Fibroblast of pulmonary artery (primary cell): Measurements from ENCODE around the gene SPINT1.

ENCODE experiments used
- DNase-seq: peaks from one replicate; pipeline ENCODE4 v3.0.0-alpha.2; 2010; ENCODE audit warnings: low read depth
- H3K4me3 ChIP-seq: replicated peaks from 2 replicates; pipeline ENCODE4 v1.5.1; 2011; ENCODE audit warnings: low read depth, mild to moderate bottlenecking, control low read depth, low read length, moderate library complexity
- TF ChIP-seq, protein P1 (sequence below): IDR thresholded peaks from 2 replicates; pipeline ENCODE4 v1.5.1; 2011; ENCODE audit warnings: mild to moderate bottlenecking, control low read depth, low read length, inconsistent platforms; ENCODE audit errors: missing control alignments

Gene SPINT1

DNA sequence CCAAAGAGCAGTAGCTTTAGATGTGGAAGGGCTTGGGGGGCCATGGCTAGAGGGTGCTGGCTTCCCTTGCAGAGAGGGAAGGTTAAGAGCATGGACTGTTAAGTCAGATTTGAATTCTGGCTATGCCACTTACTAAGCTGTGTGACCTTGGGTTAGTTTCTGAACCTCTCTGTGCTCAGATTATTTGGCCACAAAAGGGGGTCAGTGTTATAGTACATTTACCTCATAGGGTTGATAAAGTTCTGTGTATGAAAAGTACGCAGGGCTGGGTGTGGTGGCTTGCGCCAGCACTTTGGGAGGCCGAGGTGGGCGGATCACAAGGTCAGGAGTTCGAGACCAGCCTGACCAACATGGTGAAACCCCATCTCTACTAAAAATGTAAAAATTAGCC lies 57.2 kb downstream of the SPINT1 start:
- H3K4me3 ChIP-seq = no peak overlapping the region
- TF ChIP-seq, protein P1, sequence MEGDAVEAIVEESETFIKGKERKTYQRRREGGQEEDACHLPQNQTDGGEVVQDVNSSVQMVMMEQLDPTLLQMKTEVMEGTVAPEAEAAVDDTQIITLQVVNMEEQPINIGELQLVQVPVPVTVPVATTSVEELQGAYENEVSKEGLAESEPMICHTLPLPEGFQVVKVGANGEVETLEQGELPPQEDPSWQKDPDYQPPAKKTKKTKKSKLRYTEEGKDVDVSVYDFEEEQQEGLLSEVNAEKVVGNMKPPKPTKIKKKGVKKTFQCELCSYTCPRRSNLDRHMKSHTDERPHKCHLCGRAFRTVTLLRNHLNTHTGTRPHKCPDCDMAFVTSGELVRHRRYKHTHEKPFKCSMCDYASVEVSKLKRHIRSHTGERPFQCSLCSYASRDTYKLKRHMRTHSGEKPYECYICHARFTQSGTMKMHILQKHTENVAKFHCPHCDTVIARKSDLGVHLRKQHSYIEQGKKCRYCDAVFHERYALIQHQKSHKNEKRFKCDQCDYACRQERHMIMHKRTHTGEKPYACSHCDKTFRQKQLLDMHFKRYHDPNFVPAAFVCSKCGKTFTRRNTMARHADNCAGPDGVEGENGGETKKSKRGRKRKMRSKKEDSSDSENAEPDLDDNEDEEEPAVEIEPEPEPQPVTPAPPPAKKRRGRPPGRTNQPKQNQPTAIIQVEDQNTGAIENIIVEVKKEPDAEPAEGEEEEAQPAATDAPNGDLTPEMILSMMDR = no peak
- no peak for DNase-seq

DNA sequence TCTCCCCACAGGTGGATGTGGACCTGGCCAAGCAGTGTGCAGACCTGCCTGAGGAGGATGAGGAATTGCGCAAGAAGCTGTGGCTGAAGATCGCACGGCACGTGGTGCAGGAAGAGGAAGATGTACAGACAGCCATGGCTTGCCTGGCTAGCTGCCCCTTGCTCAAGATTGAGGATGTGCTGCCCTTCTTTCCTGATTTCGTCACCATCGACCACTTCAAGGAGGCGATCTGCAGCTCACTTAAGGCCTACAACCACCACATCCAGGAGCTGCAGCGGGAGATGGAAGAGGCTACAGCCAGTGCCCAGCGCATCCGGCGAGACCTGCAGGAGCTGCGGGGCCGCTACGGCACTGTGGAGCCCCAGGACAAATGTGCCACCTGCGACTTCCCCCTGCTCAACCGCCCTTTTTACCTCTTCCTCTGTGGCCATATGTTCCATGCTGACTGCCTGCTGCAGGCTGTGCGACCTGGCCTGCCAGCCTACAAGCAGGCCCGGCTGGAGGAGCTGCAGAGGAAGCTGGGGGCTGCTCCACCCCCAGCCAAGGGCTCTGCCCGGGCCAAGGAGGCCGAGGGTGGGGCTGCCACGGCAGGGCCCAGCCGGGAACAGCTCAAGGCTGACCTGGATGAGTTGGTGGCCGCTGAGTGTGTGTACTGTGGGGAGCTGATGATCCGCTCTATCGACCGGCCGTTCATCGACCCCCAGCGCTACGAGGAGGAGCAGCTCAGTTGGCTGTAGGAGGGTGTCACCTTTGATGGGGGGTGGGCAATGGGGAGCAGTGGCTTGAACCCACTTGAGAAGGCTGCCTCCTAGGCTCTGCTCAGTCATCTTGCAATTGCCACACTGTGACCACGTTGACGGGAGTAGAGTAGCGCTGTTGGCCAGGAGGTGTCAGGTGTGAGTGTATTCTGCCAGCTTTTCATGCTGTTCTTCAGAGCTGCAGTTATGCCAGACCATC lies 59.0 kb downstream of the SPINT1 start:
- DNase-seq = peak; percentile 46
- TF ChIP-seq, protein P1 = no peak
- H3K4me3 ChIP-seq = no peak overlapping the region

DNA sequence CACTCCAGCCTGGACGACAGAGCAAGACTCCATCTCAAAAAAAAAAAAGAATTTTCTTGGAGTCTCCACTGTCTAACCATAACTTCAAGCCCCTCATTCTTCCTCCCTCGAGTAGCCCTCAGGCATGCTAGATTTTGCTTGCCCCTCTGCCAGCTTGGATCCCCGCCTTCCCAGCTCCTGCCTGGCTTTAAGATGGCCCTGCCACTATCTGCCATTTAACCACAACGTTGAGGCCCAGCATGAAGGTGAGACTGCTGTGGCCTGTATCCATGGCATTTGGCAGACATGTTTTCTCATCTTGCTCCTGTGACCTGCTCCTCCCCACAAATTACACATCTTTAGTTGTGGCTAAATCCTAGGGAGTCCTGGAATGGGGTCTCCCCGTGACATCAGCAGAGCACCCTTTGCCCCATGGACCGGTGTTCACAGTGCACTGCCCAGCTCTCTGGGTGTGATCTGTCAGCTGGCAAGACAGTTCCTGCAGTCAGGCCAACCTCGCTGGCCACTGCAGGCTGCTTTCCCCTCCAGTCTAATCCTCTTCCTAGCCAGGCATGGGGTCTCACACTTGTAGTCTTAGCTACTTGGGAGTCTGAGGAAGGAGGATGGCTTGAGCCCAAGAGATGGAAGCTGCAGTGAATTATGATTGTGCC lies 60.8 kb downstream of the SPINT1 start:
- TF ChIP-seq, protein P1 = no peak
- no peak for DNase-seq
- H3K4me3 ChIP-seq = no peak overlapping the region

DNA sequence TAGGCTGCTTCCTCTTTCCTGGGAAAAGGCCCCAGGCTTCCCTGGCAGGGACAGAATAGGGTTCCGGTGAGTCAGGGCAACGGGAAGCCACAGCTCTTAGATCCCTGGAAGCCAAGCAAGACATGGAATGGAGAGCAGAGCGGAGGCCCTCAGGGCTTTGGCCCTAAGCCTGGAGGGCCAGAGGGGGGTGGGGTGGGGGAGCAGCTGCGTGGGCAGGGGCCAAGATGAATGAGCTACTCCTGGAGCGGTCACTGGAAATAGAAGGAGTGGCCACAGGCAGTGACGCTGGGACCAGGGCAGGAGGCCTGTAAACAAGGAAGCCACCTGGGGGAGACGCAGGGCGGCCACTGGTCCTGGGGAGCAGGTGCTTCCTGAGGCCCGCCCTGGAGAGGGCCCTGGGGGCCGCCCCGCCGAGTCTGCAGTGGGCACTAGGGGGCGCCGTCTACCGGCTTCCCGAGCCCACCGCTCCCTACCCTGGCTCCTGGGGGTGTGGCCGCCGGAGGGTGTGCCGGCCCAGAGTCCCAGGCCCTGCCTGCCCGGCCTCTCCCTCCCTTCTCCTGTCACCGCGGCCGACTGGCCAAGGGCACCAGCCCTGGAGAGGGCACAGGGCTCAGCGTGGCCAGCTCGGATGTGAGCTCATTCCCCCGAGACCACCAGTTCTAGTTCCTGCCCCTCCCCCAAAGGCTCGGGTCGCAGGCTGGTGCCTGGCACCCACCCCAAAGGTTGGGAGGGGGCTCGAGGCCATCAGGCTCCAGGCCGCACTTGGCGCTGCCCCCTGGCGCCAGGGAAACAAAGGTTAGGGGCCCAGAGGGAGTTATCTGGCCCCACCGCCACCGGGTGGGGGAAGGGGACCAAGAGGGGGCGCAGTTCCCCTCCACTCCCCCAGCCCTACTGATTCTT lies 62.5 kb downstream of the SPINT1 start:
- DNase-seq = peak; percentile 96
- TF ChIP-seq, protein P1 = peak; percentile 58
- peak overlapping the region; percentile 39 for H3K4me3 ChIP-seq

DNA sequence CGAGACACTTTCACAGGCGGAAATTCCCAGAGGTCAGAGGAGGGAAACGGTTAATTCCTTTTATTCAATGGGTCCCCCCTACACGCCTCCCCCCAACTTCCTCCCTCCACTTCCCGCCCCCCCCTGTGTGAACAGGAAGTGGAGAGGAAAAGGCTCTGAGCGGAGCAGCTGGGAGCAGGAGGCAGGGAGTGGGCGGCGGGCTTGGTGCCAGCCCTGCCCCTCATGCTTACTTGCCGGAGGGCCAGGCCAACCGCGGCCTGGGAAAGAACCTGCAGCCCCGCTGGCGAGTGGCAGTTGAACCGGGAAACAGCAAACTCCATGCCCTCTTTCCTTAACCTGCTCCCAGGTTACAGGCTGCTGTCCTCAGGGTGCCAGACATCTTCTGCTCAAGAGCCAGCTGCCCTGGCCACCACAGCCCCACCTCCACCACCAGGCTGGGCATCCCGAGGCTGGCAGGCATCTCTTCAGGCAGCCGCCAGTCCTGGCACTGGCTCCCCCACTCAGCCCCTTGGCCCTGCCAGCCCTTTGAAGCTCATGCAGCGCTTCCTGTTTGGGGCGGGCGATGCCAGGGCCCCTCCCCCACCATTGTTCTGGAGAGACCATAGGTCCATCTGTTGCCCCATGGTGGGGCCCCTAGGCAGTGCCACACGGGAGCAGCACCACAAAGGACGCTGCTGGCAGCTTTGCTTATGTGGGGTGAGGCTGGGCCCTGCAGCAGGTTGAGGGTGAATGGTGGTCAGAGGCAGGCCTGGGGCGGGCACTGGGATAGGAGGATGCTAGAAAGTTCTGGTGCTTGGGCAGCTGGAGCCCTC lies 63.3 kb downstream of the SPINT1 start:
- TF ChIP-seq, protein P1 = no peak
- peak overlapping the region; percentile 39 for H3K4me3 ChIP-seq
- no peak for DNase-seq
